ENCODE measurements around the gene SLX4.
"Not testable (repeated sequence)": the region's sequence is repeated elsewhere in the genome, so short reads cannot be mapped to it uniquely, and the experiment has no call there.

The SLX4 gene, protein sequence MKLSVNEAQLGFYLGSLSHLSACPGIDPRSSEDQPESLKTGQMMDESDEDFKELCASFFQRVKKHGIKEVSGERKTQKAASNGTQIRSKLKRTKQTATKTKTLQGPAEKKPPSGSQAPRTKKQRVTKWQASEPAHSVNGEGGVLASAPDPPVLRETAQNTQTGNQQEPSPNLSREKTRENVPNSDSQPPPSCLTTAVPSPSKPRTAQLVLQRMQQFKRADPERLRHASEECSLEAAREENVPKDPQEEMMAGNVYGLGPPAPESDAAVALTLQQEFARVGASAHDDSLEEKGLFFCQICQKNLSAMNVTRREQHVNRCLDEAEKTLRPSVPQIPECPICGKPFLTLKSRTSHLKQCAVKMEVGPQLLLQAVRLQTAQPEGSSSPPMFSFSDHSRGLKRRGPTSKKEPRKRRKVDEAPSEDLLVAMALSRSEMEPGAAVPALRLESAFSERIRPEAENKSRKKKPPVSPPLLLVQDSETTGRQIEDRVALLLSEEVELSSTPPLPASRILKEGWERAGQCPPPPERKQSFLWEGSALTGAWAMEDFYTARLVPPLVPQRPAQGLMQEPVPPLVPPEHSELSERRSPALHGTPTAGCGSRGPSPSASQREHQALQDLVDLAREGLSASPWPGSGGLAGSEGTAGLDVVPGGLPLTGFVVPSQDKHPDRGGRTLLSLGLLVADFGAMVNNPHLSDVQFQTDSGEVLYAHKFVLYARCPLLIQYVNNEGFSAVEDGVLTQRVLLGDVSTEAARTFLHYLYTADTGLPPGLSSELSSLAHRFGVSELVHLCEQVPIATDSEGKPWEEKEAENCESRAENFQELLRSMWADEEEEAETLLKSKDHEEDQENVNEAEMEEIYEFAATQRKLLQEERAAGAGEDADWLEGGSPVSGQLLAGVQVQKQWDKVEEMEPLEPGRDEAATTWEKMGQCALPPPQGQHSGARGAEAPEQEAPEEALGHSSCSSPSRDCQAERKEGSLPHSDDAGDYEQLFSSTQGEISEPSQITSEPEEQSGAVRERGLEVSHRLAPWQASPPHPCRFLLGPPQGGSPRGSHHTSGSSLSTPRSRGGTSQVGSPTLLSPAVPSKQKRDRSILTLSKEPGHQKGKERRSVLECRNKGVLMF (N-terminal part only)

DNA sequence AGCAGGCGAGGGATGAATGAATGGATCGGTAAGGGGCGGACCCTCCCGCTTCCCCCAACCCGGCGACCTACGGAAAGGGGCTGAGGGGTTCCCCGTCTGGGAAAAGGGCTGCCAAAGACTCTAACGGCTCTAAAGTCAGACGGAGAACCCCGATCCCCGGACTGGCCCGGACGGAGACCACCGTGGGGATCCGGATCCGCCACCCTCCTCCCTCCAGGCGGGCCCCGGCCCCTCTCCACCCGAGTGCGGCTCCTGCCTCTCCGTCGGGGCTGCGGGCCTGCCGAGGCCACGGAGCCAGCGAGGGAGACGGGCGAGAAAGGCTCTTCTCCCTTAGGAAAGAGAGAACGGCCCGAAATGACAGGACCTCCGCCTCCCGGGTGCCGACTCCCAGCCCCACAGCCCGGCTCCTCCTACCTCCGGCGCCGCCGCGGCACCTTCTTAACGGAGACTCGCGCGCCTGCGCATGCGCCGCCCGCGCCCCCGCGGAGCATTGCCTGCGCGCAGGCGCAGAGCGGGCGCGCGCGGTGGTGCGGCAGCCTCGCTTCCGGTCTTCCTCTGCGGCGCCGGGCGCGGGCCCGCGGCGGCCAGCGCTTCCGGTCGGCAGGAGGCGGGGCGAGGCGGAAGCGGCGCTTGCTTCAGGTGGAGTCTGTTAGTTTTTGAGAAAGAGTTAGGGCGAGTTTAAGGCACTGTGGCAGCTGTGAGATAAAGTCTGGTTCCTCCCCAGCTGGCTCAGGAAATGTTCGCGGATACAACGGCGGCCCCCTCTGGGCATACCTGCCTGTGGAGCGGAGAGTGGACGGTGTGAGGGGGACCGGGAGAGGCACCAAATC, at the start of gene SLX4:
Gene SLX4, minus strand, starts transcription at position 461 of the 830 bp plus-strand sequence. CDS start 2,642 bp downstream, outside the sequence.
- DNase-seq (ENCODE audit: low spot score) = peak; percentile 100

DNA sequence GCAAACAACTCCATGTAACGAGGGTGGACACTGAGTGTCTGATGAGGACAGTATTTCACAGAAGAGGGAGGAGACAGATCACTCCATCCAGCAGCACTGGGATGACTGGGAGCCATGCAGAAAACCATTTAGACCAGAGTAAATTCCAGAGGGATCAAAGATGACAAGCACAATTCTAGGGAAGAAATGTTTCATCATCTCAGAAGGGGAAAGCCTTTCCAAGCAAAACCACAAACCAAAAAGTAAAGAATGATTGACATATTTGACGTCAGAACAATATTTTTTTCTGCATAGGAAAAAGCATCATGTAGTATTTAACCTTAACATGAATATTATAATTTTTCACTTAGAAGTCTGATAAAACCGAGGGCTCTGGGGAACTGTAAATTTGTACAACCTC, 47.8 kb upstream of the SLX4 start:
- no peak for DNase-seq (ENCODE audit: low spot score)

DNA sequence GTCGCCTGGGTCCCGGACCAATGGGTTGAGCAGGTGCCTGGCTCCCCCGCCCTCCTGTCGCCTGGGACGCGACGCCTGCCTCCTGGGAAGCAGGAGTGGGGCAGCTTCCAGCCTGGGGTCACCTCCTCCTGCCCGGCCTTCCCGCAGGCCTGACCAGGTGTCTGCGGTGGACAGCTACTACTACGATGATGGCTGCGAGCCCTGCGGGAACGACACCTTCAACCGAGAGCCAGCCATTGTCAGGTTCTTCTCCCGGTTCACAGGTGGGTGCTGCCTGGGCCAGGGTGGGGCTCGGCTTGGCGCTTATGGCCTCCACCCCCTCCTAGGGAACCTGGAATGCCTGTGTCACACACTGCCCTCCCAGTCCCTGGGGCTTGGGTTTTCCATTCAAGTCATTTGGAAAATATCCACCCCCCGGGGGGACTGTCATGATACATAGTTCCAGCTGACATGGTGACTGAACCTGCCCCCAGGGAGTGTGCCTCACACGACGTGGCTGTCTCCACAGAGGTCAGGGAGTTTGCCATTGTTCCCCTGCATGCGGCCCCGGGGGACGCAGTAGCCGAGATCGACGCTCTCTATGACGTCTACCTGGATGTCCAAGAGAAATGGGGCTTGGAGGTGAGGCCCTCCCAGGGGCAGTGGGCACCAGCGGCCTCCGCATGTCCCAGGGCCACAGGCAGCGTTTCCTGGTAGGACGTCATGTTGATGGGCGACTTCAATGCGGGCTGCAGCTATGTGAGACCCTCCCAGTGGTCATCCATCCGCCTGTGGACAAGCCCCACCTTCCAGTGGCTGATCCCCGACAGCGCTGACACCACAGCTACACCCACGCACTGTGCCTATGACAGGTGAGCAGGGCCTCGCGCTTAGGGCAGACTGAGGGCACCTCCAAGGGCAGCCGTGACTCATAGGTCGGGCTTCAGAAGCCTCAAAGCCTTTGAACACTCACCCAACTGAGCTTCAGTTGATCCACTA, 45.4 kb upstream of the SLX4 start:
- no peak for DNase-seq (ENCODE audit: low spot score)

DNA sequence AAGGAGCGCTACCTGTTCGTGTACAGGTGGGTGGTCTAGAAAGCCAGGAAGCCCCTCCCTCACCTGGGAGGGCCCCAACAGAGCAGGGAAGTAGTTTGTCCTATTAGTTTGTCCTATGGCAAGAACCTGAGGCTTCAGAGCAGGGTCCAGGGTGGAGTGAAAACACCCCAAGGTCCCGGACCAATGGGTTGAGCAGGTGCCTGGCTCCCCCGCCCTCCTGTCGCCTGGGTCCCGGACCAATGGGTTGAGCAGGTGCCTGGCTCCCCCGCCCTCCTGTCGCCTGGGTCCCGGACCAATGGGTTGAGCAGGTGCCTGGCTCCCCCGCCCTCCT, 44.7 kb upstream of the SLX4 start:
- not testable (repeated sequence) for DNase-seq (ENCODE audit: low spot score)

GRCh38 chr16:3655396-3656159, 44.2 kb upstream of the SLX4 start:
- DNase-seq (ENCODE audit: low spot score) = peak; percentile 5

- peak; percentile 5 for DNase-seq (ENCODE audit: low spot score)
Measured at GRCh38 chr16:3655030-3655395, 43.6 kb upstream of the SLX4 start.

- DNase-seq (ENCODE audit: low spot score) = peak; percentile 88
Measured at GRCh38 chr16:3654249-3654991, 43.0 kb upstream of the SLX4 start, which contains the start of gene DNASE1. Gene DNASE1 (plus strand): TSS chr16:3654691. CDS start chr16:3655374, 683 bp downstream.

- no peak for DNase-seq (ENCODE audit: low spot score)
Measured at GRCh38 chr16:3652373-3653195, 41.2 kb upstream of the SLX4 start.

GRCh38 chr16:3651461-3652372, 40.3 kb upstream of the SLX4 start:
- no peak for DNase-seq (ENCODE audit: low spot score)

GRCh38 chr16:3650631-3651265, 39.3 kb upstream of the SLX4 start:
- DNase-seq (ENCODE audit: low spot score) = no peak

- no peak for DNase-seq (ENCODE audit: low spot score)
Measured at GRCh38 chr16:3646348-3646920, 35.0 kb upstream of the SLX4 start.

DNA sequence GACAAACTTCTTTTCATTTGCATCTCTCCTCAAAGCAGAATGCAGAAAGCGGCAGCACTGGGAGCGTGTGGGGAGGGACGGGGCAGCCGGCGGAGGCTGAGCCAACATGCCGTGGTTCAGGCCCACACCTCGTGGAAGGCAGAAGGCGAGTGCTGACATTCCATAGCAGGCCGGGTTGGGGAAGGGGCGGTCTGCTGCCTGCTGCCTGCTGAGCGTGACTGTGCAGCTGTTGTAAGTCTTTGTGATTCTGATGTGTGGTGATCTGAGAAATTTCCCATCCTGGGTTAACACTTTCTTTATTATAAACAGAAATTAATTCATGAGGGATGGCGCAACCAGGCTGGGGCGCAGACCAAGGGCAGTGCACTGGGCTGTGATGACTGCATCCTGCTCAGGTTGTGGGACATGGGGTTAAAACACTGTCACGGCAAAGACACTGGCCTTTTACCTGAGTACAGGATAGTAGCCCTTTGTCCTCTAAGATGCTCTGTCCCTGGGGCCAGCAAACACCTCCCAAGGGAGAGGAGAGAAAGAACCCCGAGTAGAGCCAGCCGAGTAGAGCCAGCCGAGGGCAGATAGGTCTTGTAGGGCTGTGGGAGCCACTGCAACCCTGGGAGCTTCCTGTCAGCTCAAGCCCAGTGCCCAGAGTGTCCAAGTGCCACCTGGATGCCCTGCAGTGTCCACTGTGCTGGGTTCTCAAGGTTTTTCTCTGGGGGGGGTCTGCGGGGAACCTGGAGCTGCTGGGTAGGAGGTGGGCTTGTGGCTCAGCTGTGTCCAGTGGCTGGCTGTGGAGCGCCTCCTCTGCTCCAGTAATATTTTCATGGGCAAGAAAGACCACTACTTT, 34.3 kb upstream of the SLX4 start:
- DNase-seq (ENCODE audit: low spot score) = peak; percentile 83

DNA sequence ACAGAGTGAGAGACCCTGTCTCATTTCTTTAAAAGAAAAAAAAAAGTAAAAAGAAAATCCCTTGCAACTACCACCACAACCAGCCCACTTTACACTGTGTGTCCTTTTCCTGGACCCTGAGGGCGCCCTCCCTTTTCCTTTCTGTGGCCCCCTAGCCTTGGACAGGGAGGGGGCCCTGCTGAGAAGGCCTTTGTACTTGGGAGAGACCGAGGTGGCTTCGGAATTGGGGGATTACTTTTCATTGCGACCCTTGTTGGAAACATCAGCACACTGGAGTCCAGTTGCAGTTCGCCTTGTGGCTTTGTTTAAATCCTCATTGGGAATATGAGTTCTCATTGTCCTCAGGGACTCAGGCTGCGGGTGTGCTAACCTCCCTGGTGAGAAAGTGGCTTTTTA, 33.7 kb upstream of the SLX4 start:
- DNase-seq (ENCODE audit: low spot score) = no peak

- no peak for DNase-seq (ENCODE audit: low spot score)
Measured at GRCh38 chr16:3643095-3643730, 31.8 kb upstream of the SLX4 start.

All from iPS-NIHi11 (cell line).